ENCODE measurements around the gene ITGB3BP. TPM values are rescaled to one million over a fixed set of nuclear protein-coding genes. Genes with fewer than 3 reads are reported as not detected.
"Not testable (repeated sequence)": the region's sequence is repeated elsewhere in the genome, so short reads cannot be mapped to it uniquely, and the experiment has no call there.

The ITGB3BP gene, protein sequence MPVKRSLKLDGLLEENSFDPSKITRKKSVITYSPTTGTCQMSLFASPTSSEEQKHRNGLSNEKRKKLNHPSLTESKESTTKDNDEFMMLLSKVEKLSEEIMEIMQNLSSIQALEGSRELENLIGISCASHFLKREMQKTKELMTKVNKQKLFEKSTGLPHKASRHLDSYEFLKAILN
- total RNA-seq, result 10 to 100 TPM; 46.4 to 55.2 TPM

DNA sequence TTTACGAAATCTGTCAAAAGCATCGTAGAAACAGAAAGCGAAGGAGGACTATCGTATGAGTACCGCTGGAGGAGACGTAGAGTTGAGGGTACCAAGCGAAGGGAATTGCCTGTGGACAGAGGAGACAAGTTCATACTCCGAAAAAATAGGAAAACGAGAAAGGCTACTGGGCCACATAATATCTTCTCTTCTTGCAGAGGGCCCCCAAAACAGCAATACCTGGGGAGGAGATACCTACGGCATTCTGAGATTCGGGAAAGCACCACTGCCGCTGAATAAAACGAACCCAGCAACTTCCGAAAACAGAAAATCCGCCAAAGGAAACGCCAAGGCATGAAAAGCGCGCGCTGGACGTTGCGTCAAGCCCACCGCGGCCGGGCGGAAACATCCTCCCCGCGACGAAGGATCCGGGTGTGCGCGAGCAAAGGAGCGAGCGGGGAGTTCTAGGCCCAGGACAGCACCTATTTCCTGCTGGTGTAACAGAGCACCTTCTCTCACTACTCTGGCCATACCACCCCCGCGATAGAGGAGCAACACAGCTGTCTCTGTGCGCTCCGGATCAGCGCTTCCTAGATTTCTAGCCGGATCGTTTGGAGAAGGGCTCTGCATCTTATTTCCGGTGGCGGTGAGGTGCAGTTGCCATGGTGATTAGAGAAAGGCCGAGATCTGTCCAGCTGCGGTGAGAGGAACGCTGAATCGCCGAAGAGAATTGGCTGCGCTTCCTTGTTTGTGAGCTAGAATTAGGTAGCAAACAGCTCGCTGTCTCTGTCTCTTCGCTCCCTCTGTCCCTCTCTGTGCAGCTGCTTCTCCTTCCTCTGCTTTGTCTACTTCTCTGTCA is at the start of gene ITGB3BP, which contains the start of gene EFCAB7:
ITGB3BP (minus strand) TSS at position 335 of the 838 bp plus-strand sequence; CDS start at position 243, 92 bp downstream.
EFCAB7 (plus strand) TSS at position 635 of the 838 bp plus-strand sequence. CDS start 2,048 bp downstream, outside the sequence.
- peak within 1 kb of the TSS; percentile 95 for H3K27ac Mint-ChIP-seq

DNA sequence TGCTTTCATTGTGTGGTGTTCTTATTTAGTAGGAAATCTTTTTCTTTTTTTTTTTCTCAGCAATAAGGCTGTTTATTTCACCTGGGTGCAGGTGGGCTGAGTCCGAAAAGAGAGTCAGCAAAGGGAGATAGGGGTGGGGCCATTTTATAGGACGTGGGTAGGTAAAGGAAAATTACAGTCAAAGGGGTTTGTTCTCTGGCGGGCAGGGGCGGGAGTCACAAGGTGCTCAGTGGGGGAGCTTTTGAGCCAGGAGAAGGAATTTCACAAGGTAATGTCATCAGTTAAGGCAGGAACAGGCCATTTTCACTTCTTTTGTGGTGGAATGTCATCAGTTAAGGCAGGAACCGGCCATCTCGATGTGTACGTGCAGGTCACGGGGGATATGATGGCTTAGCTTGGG is 49.7 kb upstream of the ITGB3BP start:
- H3K27ac Mint-ChIP-seq; ATAC-seq (replicated peaks); H3K9me3 Mint-ChIP-seq; H3K27me3 Mint-ChIP-seq; H3K4me3 Mint-ChIP-seq; H3K4me1 Mint-ChIP-seq; H3K36me3 Mint-ChIP-seq (ENCODE audit: low read depth): not testable (repeated sequence)

More for the DNA sequence above, at the start of gene ITGB3BP, which contains the start of gene EFCAB7:
- no peaks in the 10 kb centered on the region for H3K27me3 Mint-ChIP-seq
- peak; percentile 86 for ATAC-seq (replicated peaks)
- peaks cover 11% of the 10 kb centered on the region for H3K4me1 Mint-ChIP-seq
- peak within 1 kb of the TSS; percentile 95 for H3K4me3 Mint-ChIP-seq
- H3K9me3 Mint-ChIP-seq, result no peaks in the 10 kb centered on the region
- peaks cover 22% of the 10 kb centered on the region for H3K36me3 Mint-ChIP-seq (ENCODE audit: low read depth)

DNA sequence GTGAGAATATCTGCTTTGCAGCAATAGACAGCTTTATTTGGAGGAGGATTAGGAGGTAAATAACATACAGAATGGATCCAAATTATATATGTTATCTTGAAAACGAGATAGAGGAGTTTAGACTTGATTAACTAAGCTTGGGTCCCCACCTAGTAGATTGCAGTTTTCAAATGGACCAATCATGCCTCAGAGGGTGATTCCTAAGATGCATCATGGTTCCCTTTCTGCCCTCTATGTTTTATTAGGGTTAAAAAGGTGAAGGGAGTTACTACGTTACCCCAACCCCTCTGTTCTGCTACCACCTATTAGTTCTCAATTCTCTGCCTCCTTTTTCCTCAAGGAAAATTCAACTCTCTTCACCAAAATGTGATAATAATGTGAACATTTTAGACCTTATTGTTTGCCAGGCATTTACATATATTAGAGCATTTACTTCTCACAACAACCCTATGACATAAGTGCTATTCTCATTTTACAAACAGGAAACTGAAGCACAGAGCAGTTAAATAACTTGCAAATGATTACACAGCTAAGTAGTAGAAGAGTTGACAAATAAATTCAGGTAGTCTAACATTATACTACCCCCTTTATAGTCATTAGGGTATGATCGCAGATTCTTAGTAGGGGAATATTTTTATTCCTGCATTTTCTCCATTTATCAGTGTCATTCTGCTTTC is 46.8 kb upstream of the ITGB3BP start:
- no peaks in the 10 kb centered on the region for H3K4me1 Mint-ChIP-seq
- H3K27ac Mint-ChIP-seq, result no peak overlapping the region
- H3K27me3 Mint-ChIP-seq, result no peaks in the 10 kb centered on the region
- ATAC-seq (replicated peaks), result no peak
- no peaks in the 10 kb centered on the region for H3K9me3 Mint-ChIP-seq
- no peak overlapping the region for H3K4me3 Mint-ChIP-seq
- no peaks in the 10 kb centered on the region for H3K36me3 Mint-ChIP-seq (ENCODE audit: low read depth)

DNA sequence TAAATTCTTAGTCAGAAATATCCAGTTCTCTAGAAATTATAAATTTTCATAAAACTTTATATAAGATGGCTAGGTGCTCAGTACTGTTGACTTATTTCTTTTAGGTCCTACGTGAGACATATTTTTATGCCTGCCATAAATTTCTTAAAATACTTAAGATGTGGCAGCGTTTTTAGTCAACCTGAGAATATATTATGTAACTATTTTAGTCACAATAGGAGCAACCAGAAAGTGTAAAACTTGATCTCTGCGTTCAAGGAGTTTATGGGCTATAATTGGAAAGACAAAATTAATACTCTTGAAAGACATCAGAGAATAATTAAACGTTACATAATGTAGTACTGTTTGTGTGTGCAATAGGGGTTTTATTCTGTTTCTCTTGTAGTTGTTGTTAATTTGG is 46.0 kb upstream of the ITGB3BP start:
- ATAC-seq (replicated peaks), result no peak
- Mint-ChIP-seq H3K4me3 (no peak overlapping the region), H3K27me3 (no peaks in the 10 kb centered on the region), H3K4me1 (no peaks in the 10 kb centered on the region), H3K9me3 (no peaks in the 10 kb centered on the region), H3K27ac (no peak overlapping the region), H3K36me3 (ENCODE audit: low read depth) (no peaks in the 10 kb centered on the region)

DNA sequence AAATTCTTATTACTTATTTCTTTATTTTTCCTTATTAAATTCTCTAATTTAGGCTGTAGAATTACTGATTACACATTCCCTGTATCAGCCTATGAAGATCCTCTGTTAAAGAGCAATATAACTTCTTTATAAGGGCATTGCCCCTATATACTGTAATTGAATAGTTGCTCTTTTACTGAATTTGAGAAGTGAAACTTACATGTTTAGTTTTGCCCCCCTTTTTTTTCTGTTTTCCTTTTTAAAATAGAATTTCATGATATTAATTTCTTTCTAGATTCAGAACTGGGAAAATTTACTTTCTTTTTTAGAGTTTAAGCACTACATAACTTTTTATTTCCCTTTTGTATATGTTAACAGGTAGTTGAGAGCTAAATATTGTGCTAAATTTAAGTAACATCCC is 40.7 kb upstream of the ITGB3BP start:
- Mint-ChIP-seq H3K27ac (no peak overlapping the region), H3K36me3 (ENCODE audit: low read depth) (peaks cover 18% of the 10 kb centered on the region), H3K4me3 (no peak overlapping the region), H3K9me3 (no peaks in the 10 kb centered on the region), H3K27me3 (no peaks in the 10 kb centered on the region), H3K4me1 (no peaks in the 10 kb centered on the region)
- no peak for ATAC-seq (replicated peaks)

DNA sequence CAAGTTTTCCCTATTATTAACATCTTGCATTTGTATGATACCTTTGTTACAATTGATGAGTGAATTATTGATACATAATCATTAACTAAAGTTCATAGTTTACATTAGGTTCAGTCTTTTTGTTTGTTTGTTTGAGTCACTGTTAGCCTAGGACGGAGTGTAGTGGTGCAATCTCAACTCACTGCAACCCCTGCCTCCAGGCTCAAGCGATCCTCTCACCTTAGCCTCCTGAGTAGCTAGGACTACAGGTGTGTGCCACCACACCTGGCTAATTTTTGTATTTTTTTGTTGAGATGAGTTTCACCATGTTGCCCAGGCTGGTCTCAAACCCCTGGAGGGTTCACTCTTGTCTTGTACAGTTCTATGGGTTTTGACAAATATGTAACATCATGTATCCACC is 36.3 kb upstream of the ITGB3BP start:
- H3K27me3 Mint-ChIP-seq, result no peaks in the 10 kb centered on the region
- ATAC-seq (replicated peaks), result no peak
- no peaks in the 10 kb centered on the region for H3K9me3 Mint-ChIP-seq
- H3K36me3 Mint-ChIP-seq (ENCODE audit: low read depth), result peaks cover 18% of the 10 kb centered on the region
- H3K4me1 Mint-ChIP-seq, result no peaks in the 10 kb centered on the region
- no peak overlapping the region for H3K27ac Mint-ChIP-seq
- no peak overlapping the region for H3K4me3 Mint-ChIP-seq

DNA sequence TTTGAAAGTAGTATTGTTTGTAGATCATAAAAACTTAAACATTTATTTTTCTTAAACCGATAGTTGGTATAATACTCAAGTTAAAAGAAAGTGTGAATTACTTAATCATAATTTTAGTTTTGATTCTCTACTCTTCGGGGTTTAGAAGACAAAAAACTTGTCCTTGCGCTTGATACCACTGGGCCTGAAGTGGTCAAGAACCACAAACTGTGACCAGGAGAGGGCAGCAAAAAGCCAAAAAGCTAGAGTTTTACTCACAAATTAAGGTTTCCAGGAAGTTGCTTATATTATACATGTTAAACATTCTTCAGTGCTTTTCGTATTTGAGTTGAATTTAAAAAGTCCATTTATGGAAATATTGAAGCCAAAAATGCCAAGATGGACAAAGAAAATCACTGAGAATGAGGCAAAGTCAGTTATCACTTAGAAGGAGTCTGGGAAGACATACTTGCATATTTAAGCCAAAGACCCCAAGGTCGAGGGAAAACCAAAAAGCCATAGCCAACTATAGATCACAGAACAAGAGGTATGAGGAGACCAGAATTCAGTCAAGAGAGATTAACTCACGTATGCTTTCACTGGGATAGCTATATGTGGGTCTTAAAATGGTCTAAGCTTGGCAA is 34.5 kb upstream of the ITGB3BP start:
- Mint-ChIP-seq H3K4me3 (no peak overlapping the region), H3K36me3 (ENCODE audit: low read depth) (peaks cover 18% of the 10 kb centered on the region), H3K9me3 (no peaks in the 10 kb centered on the region), H3K27ac (no peak overlapping the region), H3K4me1 (no peaks in the 10 kb centered on the region), H3K27me3 (no peaks in the 10 kb centered on the region)
- peak; percentile 28 for ATAC-seq (replicated peaks)

DNA sequence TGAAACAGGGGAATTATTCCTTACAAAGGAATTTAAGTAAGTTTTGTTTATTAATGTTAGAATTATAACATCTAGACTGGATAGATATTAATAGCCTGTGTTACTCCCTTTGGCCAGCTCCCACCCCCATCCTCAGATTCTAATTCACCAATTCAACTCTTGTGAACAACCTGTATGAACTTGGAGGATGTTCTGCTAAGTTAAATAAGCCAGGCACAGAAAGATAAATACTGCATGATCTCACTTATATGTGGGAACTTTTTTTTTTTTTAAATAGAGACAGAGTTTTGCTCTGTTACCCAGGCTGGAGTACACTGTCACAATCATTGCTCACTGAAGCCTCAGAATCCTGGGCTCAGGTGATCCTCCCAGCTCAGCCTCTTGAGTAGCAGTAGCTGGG is 32.5 kb upstream of the ITGB3BP start:
- Mint-ChIP-seq H3K27me3 (no peaks in the 10 kb centered on the region), H3K4me1 (no peaks in the 10 kb centered on the region), H3K36me3 (ENCODE audit: low read depth) (peaks cover 15% of the 10 kb centered on the region), H3K27ac (no peak overlapping the region), H3K4me3 (no peak overlapping the region), H3K9me3 (no peaks in the 10 kb centered on the region)
- ATAC-seq (replicated peaks), result no peak

DNA sequence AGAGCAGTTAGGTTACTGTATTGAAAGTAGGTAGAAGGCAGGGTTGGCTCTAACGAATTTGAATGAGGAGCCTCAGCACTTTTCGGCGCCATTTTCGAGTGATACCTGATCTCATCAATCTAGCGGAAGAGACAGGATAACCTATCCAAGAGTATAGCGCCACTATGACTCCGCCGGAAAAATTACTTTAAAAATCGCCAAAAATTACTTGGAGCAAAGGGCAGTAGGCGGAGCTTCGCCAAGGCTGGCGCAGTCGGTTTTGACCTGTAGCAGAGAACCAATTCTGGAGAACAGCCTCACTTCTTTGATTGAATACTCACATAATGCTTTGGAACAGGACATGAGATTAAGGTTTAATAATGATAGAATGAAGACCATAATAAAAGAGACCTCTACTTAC is 25.9 kb upstream of the ITGB3BP start:
- no peaks in the 10 kb centered on the region for H3K9me3 Mint-ChIP-seq
- no peak overlapping the region for H3K4me3 Mint-ChIP-seq
- H3K27me3 Mint-ChIP-seq, result no peaks in the 10 kb centered on the region
- H3K27ac Mint-ChIP-seq, result no peak overlapping the region
- H3K4me1 Mint-ChIP-seq, result no peaks in the 10 kb centered on the region
- H3K36me3 Mint-ChIP-seq (ENCODE audit: low read depth), result peaks cover 46% of the 10 kb centered on the region
- ATAC-seq (replicated peaks), result no peak

DNA sequence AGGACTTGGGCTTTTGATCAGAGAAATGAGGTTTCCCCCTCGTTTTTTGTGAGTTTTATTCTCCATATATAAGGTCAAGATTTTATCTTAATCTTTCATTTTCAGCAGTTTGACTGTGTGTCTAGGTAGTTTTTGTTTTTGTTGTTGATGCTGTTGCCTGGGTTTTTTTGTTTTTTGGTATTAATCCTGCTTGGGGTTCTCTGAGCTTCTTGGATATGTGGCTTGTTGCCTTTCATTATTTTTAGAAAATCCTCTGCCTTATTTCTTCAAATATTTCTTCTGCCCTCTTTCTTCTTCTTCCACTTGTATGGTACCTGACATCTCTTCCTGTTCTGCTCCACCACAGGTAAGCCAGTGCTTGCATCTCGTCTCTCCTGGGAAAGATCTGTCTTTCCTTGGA is 25.3 kb upstream of the ITGB3BP start:
- no peak for ATAC-seq (replicated peaks)
- H3K4me1 Mint-ChIP-seq, result no peaks in the 10 kb centered on the region
- no peak overlapping the region for H3K27ac Mint-ChIP-seq
- H3K27me3 Mint-ChIP-seq, result no peaks in the 10 kb centered on the region
- H3K36me3 Mint-ChIP-seq (ENCODE audit: low read depth), result peaks cover 46% of the 10 kb centered on the region
- H3K9me3 Mint-ChIP-seq, result no peaks in the 10 kb centered on the region
- H3K4me3 Mint-ChIP-seq, result no peak overlapping the region

DNA sequence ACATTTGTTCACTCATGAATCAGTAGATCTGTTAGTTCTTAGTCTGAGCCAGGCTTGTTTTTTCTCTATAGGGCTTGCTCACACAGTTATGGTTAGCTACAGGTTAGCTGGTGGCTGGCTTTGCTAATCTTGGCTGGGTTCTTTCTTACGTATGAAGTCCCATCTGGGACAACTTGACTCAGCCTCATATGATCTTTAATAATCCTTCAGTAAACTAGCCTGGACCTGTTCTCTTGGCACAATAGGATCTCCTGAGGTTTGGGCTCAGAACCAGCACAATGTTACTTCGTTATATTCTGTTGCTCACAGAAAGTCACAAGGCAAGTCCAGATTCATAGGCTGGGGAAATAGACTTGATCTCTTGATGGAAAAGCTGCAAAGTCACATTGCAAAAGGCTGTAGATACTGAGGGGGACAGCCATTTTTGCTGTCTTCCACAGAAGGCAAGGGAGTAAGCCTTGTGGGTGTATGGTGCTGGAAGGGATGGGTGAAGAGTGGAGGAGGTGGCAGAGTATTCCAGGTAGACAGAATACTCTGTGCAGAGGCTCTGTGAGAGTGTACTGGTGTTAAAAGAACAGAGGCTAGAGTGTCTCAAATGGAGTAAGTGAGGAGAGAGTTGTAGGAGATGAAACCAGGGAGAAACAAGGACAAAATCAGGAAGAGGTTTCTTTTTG is 24.7 kb upstream of the ITGB3BP start:
- Mint-ChIP-seq H3K4me1 (no peaks in the 10 kb centered on the region), H3K27ac (no peak overlapping the region), H3K4me3 (no peak overlapping the region), H3K36me3 (ENCODE audit: low read depth) (peaks cover 46% of the 10 kb centered on the region), H3K27me3 (no peaks in the 10 kb centered on the region), H3K9me3 (no peaks in the 10 kb centered on the region)
- no peak for ATAC-seq (replicated peaks)

DNA sequence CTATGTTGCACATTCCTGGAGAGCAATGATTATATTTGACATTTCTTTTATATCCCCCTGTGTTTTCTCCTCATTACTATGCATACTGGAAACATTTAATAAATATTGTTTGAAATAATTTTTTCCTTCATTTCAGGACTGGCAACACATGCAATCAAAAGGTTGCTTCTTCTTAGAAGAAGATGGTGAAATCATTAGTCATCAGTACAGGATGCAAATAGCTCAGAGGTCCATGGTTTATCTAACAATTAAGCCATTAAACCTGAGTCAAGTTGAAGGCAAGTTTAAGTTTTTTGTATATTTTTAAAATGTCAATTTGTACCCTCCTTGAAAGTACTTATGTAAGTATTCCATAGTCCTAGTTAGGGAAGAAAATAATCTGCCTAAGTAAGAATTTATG is 22.8 kb upstream of the ITGB3BP start:
- Mint-ChIP-seq H3K4me3 (no peak overlapping the region), H3K9me3 (no peaks in the 10 kb centered on the region), H3K27ac (no peak overlapping the region), H3K36me3 (ENCODE audit: low read depth) (peaks cover 42% of the 10 kb centered on the region), H3K27me3 (no peaks in the 10 kb centered on the region), H3K4me1 (no peaks in the 10 kb centered on the region)
- ATAC-seq (replicated peaks), result no peak

DNA sequence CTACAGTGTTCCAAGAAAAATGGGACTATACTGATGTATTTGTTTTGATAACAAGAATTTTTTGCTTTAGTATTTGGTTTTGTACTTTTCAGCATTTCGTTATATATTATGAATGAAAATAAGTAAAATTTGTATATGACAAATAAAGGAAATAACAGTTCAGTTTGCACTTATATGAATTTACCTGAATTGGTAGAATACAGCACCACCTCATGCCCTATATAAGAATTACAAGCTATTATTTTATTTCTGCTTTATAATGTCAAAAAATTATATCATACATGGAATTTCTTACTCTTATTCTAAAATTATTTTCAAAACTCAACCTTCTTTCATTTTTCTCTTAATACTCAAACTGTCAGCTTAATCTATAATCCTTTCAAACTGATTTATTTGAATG is 14.9 kb upstream of the ITGB3BP start:
- no peaks in the 10 kb centered on the region for H3K27me3 Mint-ChIP-seq
- H3K4me3 Mint-ChIP-seq, result no peak overlapping the region
- H3K36me3 Mint-ChIP-seq (ENCODE audit: low read depth), result peaks cover 18% of the 10 kb centered on the region
- no peaks in the 10 kb centered on the region for H3K4me1 Mint-ChIP-seq
- no peaks in the 10 kb centered on the region for H3K9me3 Mint-ChIP-seq
- ATAC-seq (replicated peaks), result no peak
- no peak overlapping the region for H3K27ac Mint-ChIP-seq

DNA sequence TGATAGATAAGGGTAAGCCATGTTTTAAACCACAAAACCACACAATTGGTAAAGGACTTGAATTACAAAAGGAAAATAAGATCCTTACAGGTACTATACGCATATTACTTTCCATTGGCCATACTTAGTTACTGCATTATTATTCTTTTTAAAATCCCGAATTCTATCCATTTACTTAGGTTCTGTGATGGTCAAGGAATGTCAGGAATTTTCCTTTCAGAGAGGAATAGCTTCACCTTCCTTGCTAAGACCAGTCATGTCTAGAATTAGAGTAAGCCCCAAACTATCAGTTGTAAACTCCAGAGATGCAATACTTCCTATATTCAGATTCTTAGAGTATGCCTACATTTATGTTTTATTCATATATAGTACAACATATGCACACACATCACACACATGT is 14.0 kb upstream of the ITGB3BP start:
- ATAC-seq (replicated peaks), result no peak
- H3K27me3 Mint-ChIP-seq, result no peaks in the 10 kb centered on the region
- H3K9me3 Mint-ChIP-seq, result no peaks in the 10 kb centered on the region
- no peak overlapping the region for H3K27ac Mint-ChIP-seq
- peaks cover 27% of the 10 kb centered on the region for H3K36me3 Mint-ChIP-seq (ENCODE audit: low read depth)
- no peak overlapping the region for H3K4me3 Mint-ChIP-seq
- no peaks in the 10 kb centered on the region for H3K4me1 Mint-ChIP-seq
